ENCODE results near the gene HAUS3. TPM values are rescaled to one million over a fixed set of nuclear protein-coding genes. Genes with fewer than 3 reads are reported as not detected.
A peak's percentile ranks its signal among the peaks of the same experiment; 100 is the strongest.

Gene HAUS3
- polyA plus RNA-seq, 1 donor (not counting 4 experiments of a cell fraction or from before 2014, with no cell fraction given) = 11.1 TPM

DNA sequence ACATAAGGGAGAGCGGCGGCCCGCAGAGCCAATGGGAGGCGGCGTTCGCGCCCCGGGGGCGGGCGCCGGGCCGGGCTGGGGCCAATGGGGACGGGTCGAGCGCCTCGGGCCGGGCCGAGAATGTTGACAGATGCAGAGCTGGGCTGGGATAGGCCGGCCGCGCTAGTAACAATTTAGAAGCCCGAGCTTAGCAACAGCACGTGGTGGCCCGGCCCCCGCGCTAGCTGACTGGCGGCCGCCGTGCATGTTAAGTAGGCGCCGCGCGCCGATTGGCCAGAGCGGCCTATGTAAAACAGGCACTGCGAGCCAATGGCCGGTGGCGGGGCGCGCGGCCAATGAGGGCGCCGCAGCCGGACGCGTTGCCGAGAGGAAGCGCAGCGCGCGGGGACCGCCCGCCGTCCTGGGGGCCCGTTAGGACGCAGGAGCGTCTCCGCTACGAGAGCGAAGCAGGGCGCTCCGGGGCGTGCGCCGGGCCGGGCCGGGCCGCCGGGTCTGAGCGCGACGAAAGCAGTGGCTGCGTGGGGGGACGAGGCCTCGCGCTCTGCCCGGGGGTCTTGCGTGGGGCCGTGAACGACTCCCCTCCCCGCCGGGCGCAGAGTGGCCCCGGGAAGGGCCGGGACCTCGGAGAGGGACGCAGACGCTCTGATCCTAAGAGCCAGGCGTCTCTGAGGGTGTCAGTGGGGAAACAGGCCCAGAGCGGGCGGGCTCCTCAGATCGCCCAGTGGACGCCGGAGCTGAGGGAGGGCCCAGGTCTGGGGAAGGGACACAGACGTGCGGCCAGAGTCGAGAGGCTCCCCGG lies 20.4 kb upstream of the HAUS3 start:
- H3K9ac ChIP-seq (ENCODE audit: control insufficient read depth, extremely low read depth, insufficient read depth, low read length) = peak overlapping the region; percentile 67
- peaks cover 10% of the 10 kb centered on the region for H3K79me2 ChIP-seq (ENCODE audit: control insufficient read depth, insufficient read depth, low read length)
- H3K4me1 ChIP-seq (ENCODE audit: control insufficient read depth, extremely low read depth, insufficient read depth, low read length) = peaks cover 10% of the 10 kb centered on the region
- FAIRE-seq (peak; percentile 68), DNase-seq (ENCODE audit: low read depth, low spot score) (peak; percentile 94)
- H3K9me3 ChIP-seq (ENCODE audit: control insufficient read depth, low read depth, low read length) = no peaks in the 10 kb centered on the region
- dilution Hi-C loops (cut with MboI; ENCODE audit: extremely low pct_ligation_motif_present, low sequenced_read_pairs) = no loop called here
- H3K36me3 ChIP-seq (ENCODE audit: control insufficient read depth in 2 of 2, extremely low read depth in 1 of 2, insufficient read depth in 2 of 2, low read length in 2 of 2) = peaks cover 0 to 2% of the 10 kb centered on the region in 2 experiments
- TF ChIP-seq, protein P1, sequence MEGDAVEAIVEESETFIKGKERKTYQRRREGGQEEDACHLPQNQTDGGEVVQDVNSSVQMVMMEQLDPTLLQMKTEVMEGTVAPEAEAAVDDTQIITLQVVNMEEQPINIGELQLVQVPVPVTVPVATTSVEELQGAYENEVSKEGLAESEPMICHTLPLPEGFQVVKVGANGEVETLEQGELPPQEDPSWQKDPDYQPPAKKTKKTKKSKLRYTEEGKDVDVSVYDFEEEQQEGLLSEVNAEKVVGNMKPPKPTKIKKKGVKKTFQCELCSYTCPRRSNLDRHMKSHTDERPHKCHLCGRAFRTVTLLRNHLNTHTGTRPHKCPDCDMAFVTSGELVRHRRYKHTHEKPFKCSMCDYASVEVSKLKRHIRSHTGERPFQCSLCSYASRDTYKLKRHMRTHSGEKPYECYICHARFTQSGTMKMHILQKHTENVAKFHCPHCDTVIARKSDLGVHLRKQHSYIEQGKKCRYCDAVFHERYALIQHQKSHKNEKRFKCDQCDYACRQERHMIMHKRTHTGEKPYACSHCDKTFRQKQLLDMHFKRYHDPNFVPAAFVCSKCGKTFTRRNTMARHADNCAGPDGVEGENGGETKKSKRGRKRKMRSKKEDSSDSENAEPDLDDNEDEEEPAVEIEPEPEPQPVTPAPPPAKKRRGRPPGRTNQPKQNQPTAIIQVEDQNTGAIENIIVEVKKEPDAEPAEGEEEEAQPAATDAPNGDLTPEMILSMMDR (optimal IDR thresholded peaks at IDR 0.05 in 1 of 3, IDR thresholded peaks at IDR 0.05 in 1 of 3, conservative IDR thresholded peaks at IDR 0.05 in 1 of 3; ENCODE audit: extremely low read depth in 1 of 3, insufficient read depth in 2 of 3, low read length in 3 of 3) = no peak
- TF ChIP-seq EZH2 (IDR thresholded peaks at IDR 0.05; ENCODE audit: low read length) = no peak
- peak overlapping the region; percentile 87 for H3K4me2 ChIP-seq (ENCODE audit: control insufficient read depth, extremely low read depth, insufficient read depth, low read depth, low read length)
- H3K4me3 ChIP-seq (ENCODE audit: control insufficient read depth in 2 of 3, extremely low read depth in 1 of 3, insufficient read depth in 2 of 3, low read depth in 1 of 3, low read length in 3 of 3) = peak overlapping the region; percentile 66 to 91 (median 69)
- H4K20me1 ChIP-seq (ENCODE audit: control insufficient read depth, extremely low read depth, insufficient read depth, low read length) = peaks cover 5% of the 10 kb centered on the region
- H3K27me3 ChIP-seq (ENCODE audit: control insufficient read depth, extremely low read depth, insufficient read depth, low read length) = no peaks in the 10 kb centered on the region
- H3K27ac ChIP-seq (ENCODE audit: control insufficient read depth, insufficient read depth, low read length) = no peak overlapping the region
- no peaks in the 10 kb centered on the region for H3K9me1 ChIP-seq (ENCODE audit: control insufficient read depth, extremely low read depth, insufficient read depth, low read length)
- peak overlapping the region; percentile 78 for H2AFZ ChIP-seq (ENCODE audit: control insufficient read depth, low read length)

- H3K36me3 ChIP-seq (ENCODE audit: control insufficient read depth in 2 of 2, extremely low read depth in 1 of 2, insufficient read depth in 2 of 2, low read length in 2 of 2) = peaks cover 0 to 2% of the 10 kb centered on the region in 2 experiments
- H3K4me2 ChIP-seq (ENCODE audit: control insufficient read depth, extremely low read depth, insufficient read depth, low read depth, low read length) = peak within 1 kb of the TSS; percentile 87
- H3K9me3 ChIP-seq (ENCODE audit: control insufficient read depth, low read depth, low read length) = no peaks in the 10 kb centered on the region
- peaks cover 10% of the 10 kb centered on the region for H3K79me2 ChIP-seq (ENCODE audit: control insufficient read depth, insufficient read depth, low read length)
- dilution Hi-C loops (cut with MboI; ENCODE audit: extremely low pct_ligation_motif_present, low sequenced_read_pairs) = no loop called here
- no peak for FAIRE-seq
- H3K9ac ChIP-seq (ENCODE audit: control insufficient read depth, extremely low read depth, insufficient read depth, low read length) = peak within 1 kb of the TSS; percentile 80
- no peaks in the 10 kb centered on the region for H3K27me3 ChIP-seq (ENCODE audit: control insufficient read depth, extremely low read depth, insufficient read depth, low read length)
- H4K20me1 ChIP-seq (ENCODE audit: control insufficient read depth, extremely low read depth, insufficient read depth, low read length) = peaks cover 8% of the 10 kb centered on the region
- H3K9me1 ChIP-seq (ENCODE audit: control insufficient read depth, extremely low read depth, insufficient read depth, low read length) = no peaks in the 10 kb centered on the region
- H3K4me3 ChIP-seq (ENCODE audit: control insufficient read depth in 2 of 3, extremely low read depth in 1 of 3, insufficient read depth in 2 of 3, low read depth in 1 of 3, low read length in 3 of 3) = peak within 1 kb of the TSS; percentile 73 to 91 (median 87)
- peaks cover 10% of the 10 kb centered on the region for H3K4me1 ChIP-seq (ENCODE audit: control insufficient read depth, extremely low read depth, insufficient read depth, low read length)
- peak within 1 kb of the TSS; percentile 78 for H2AFZ ChIP-seq (ENCODE audit: control insufficient read depth, low read length)
- no peak for TF ChIP-seq EZH2 (IDR thresholded peaks at IDR 0.05; ENCODE audit: low read length)
- TF ChIP-seq, protein P1 (optimal IDR thresholded peaks at IDR 0.05 in 1 of 3, IDR thresholded peaks at IDR 0.05 in 1 of 3, conservative IDR thresholded peaks at IDR 0.05 in 1 of 3; ENCODE audit: extremely low read depth in 1 of 3, insufficient read depth in 2 of 3, low read length in 3 of 3) = no peak
- DNase-seq (ENCODE audit: low read depth, low spot score) = no peak
- peak within 1 kb of the TSS; percentile 54 for H3K27ac ChIP-seq (ENCODE audit: control insufficient read depth, insufficient read depth, low read length)
Observed at GRCh38 chr4:2261853-2262144, 19.9 kb upstream of the HAUS3 start, which contains the start of gene MXD4. Gene MXD4 (minus strand): TSS chr4:2262109. CDS start chr4:2261980, 129 bp downstream.
